HCT116 (cell line): ENCODE results near the gene EIF5A2.

Source experiments
- ELF1 ChIP-seq: IDR thresholded peaks from 2 replicates; pipeline ENCODE4 v1.6.1; 2012; ENCODE audit warnings: low read depth, borderline replicate concordance
- EZH2 ChIP-seq: fragments of 200-600 bp; sonication (generic); IDR thresholded peaks from 2 replicates; pipeline ENCODE4 v1.6.1; 2017; ENCODE audit warnings: antibody characterized with exemption, mixed run types
- POLR2A ChIP-seq: IDR thresholded peaks from 2 replicates; pipeline ENCODE4 v1.7.0; 2011; ENCODE audit warnings: borderline replicate concordance; ENCODE audit not compliant: insufficient read depth, insufficient read length; ENCODE audit errors: extremely low read depth
- POLR2AphosphoS5 ChIP-seq: IDR thresholded peaks from 2 replicates; pipeline ENCODE4 v1.6.1; 2011; ENCODE audit warnings: mild to moderate bottlenecking, low read depth, low read length, moderate library complexity
- RAD21 ChIP-seq: IDR thresholded peaks from 2 replicates; pipeline ENCODE4 v1.6.1; 2012; ENCODE audit warnings: low read depth, mild to moderate bottlenecking
- YY1 ChIP-seq: IDR thresholded peaks from 2 replicates; pipeline ENCODE4 v1.6.1; 2011; ENCODE audit warnings: low read length, low read depth, moderate library complexity, mild to moderate bottlenecking; ENCODE audit not compliant: insufficient replicate concordance; ENCODE audit errors: extremely low read depth
- TF ChIP-seq, protein P1 (sequence below), 3 experiments: fragments of 200-600 bp in 1 of 3; sonication (generic) in 1 of 3; IDR thresholded peaks in 2 of 3; conservative IDR thresholded peaks in 1 of 3; 2 replicates each; pipeline ENCODE4 v1.5.1; 2012 to 2017; ENCODE audit warnings: low read depth in 2 of 3, low read length in 2 of 3, antibody characterized with exemption in 1 of 3, borderline replicate concordance in 1 of 3, control low read depth in 1 of 3, mild to moderate bottlenecking in 1 of 3, mixed read lengths in 1 of 3, mixed run types in 1 of 3, moderate library complexity in 1 of 3; ENCODE audit not compliant: insufficient read depth in 1 of 3
- TF ChIP-seq, protein P2 (sequence below): IDR thresholded peaks from 2 replicates; pipeline ENCODE4 v1.6.1; 2011; ENCODE audit warnings: mild to moderate bottlenecking, low read length, moderate library complexity; ENCODE audit not compliant: insufficient replicate concordance; ENCODE audit errors: extremely low read depth
- TF ChIP-seq, protein P3 (sequence below): IDR thresholded peaks from 2 replicates; pipeline ENCODE4 v1.6.1; 2012; ENCODE audit warnings: low read depth

DNA sequence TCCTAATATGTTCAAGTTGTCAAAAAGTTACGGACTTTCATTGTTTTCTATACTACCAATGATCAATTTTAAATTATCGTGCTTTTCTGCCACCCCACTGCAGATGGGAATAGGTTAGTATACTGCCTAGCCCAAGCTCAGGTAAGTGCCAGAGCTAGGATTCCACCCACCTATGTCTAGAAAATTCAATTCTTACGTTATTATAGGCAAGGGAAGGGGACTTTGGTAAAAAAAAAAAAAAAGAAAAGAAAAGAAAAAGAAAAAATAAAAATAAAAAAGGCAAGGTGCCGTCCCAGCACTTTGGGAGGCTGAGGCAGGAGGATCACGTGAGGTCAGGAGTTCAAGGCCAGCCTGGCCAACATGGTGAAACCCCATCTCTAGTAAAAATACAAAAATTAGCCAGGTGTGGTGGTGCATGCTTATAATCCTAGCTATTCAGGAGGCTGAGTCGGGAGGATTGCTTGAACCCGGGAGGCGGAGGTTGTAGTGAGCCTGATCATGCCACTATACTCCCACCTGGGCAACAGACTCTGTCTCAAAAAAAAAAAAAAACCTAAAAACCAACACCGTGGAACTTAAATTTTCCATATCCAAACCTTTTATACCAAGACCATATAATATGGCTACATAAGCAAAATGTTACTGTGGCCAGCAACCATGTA lies 39.7 kb downstream of the EIF5A2 start:
- TF ChIP-seq, protein P1, sequence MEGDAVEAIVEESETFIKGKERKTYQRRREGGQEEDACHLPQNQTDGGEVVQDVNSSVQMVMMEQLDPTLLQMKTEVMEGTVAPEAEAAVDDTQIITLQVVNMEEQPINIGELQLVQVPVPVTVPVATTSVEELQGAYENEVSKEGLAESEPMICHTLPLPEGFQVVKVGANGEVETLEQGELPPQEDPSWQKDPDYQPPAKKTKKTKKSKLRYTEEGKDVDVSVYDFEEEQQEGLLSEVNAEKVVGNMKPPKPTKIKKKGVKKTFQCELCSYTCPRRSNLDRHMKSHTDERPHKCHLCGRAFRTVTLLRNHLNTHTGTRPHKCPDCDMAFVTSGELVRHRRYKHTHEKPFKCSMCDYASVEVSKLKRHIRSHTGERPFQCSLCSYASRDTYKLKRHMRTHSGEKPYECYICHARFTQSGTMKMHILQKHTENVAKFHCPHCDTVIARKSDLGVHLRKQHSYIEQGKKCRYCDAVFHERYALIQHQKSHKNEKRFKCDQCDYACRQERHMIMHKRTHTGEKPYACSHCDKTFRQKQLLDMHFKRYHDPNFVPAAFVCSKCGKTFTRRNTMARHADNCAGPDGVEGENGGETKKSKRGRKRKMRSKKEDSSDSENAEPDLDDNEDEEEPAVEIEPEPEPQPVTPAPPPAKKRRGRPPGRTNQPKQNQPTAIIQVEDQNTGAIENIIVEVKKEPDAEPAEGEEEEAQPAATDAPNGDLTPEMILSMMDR (IDR thresholded peaks at IDR 0.05 in 2 of 3, conservative IDR thresholded peaks at IDR 0.05 in 1 of 3; ENCODE audit: borderline replicate concordance in 1 of 3, insufficient read depth in 1 of 3, low read depth in 2 of 3, low read length in 2 of 3) = no peak
- TF ChIP-seq, protein P2, sequence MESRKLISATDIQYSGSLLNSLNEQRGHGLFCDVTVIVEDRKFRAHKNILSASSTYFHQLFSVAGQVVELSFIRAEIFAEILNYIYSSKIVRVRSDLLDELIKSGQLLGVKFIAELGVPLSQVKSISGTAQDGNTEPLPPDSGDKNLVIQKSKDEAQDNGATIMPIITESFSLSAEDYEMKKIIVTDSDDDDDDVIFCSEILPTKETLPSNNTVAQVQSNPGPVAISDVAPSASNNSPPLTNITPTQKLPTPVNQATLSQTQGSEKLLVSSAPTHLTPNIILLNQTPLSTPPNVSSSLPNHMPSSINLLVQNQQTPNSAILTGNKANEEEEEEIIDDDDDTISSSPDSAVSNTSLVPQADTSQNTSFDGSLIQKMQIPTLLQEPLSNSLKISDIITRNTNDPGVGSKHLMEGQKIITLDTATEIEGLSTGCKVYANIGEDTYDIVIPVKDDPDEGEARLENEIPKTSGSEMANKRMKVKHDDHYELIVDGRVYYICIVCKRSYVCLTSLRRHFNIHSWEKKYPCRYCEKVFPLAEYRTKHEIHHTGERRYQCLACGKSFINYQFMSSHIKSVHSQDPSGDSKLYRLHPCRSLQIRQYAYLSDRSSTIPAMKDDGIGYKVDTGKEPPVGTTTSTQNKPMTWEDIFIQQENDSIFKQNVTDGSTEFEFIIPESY = no peak
- TF ChIP-seq POLR2A (no peak), EZH2 (no peak), POLR2AphosphoS5 (peak; percentile 45; the same call in 1 of the 2 replicates), YY1 (no peak), RAD21 (no peak), ELF1 (no peak)
- TF ChIP-seq, protein P3, sequence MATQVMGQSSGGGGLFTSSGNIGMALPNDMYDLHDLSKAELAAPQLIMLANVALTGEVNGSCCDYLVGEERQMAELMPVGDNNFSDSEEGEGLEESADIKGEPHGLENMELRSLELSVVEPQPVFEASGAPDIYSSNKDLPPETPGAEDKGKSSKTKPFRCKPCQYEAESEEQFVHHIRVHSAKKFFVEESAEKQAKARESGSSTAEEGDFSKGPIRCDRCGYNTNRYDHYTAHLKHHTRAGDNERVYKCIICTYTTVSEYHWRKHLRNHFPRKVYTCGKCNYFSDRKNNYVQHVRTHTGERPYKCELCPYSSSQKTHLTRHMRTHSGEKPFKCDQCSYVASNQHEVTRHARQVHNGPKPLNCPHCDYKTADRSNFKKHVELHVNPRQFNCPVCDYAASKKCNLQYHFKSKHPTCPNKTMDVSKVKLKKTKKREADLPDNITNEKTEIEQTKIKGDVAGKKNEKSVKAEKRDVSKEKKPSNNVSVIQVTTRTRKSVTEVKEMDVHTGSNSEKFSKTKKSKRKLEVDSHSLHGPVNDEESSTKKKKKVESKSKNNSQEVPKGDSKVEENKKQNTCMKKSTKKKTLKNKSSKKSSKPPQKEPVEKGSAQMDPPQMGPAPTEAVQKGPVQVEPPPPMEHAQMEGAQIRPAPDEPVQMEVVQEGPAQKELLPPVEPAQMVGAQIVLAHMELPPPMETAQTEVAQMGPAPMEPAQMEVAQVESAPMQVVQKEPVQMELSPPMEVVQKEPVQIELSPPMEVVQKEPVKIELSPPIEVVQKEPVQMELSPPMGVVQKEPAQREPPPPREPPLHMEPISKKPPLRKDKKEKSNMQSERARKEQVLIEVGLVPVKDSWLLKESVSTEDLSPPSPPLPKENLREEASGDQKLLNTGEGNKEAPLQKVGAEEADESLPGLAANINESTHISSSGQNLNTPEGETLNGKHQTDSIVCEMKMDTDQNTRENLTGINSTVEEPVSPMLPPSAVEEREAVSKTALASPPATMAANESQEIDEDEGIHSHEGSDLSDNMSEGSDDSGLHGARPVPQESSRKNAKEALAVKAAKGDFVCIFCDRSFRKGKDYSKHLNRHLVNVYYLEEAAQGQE = no peak
